ENCODE results near the gene LUC7L3.

- TF ChIP-seq CTCF (IDR thresholded peaks at IDR 0.05) (no peak), POLR2A (IDR thresholded peaks at IDR 0.05) (no peak)
Measured at GRCh38 chr17:50758989-50759544, 39.7 kb downstream of the LUC7L3 start.

All from right lobe of liver (tissue), 4 donors.